ENCODE measurements around the gene RAPGEF6.
"Not testable (repeated sequence)": the region's sequence is repeated elsewhere in the genome, so short reads cannot be mapped to it uniquely, and the experiment has no call there.

The RAPGEF6 gene, protein sequence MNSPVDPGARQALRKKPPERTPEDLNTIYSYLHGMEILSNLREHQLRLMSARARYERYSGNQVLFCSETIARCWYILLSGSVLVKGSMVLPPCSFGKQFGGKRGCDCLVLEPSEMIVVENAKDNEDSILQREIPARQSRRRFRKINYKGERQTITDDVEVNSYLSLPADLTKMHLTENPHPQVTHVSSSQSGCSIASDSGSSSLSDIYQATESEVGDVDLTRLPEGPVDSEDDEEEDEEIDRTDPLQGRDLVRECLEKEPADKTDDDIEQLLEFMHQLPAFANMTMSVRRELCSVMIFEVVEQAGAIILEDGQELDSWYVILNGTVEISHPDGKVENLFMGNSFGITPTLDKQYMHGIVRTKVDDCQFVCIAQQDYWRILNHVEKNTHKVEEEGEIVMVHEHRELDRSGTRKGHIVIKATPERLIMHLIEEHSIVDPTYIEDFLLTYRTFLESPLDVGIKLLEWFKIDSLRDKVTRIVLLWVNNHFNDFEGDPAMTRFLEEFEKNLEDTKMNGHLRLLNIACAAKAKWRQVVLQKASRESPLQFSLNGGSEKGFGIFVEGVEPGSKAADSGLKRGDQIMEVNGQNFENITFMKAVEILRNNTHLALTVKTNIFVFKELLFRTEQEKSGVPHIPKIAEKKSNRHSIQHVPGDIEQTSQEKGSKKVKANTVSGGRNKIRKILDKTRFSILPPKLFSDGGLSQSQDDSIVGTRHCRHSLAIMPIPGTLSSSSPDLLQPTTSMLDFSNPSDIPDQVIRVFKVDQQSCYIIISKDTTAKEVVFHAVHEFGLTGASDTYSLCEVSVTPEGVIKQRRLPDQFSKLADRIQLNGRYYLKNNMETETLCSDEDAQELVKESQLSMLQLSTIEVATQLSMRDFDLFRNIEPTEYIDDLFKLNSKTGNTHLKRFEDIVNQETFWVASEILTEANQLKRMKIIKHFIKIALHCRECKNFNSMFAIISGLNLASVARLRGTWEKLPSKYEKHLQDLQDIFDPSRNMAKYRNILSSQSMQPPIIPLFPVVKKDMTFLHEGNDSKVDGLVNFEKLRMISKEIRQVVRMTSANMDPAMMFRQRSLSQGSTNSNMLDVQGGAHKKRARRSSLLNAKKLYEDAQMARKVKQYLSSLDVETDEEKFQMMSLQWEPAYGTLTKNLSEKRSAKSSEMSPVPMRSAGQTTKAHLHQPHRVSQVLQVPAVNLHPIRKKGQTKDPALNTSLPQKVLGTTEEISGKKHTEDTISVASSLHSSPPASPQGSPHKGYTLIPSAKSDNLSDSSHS (N-terminal part only)

DNA sequence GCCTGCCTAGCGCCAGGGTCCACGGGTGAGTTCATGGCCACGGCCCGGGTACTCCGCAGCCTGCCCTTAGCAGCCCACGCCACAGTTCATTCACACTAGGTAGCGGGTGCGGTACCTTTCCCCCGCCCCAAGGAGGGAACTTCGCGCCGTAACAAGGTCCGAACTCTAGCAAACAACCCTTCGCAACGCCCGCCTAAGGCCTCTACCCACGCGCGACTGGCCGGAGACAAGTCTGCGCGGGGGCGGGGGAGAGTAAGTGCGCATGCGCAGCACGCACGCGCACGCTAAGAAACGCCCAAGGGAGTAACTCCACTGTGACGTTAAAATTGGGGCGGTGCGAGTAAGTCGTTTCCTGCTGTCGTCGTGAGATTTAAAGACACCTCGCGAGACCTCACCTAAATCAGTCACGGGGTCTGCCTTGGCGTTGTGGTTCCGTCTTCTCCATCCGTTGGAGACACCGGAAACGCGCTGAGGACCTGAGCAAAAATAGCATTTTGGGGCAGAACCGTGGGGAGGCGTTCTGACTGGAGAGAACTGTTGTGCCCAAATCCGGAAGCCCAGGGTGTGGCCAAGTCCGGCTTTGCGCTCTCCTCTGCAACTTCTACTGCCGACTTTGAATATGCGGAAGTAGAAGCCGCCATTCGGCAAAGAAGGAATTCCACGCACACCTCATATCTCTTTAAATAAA lies at the start of gene RAPGEF6:
RAPGEF6 (minus strand) TSS at position 234 of the 688 bp plus-strand sequence; CDS start at position 35, 199 bp downstream.
- DNase-seq = peak; percentile 72 to 98 (median 95)

DNA sequence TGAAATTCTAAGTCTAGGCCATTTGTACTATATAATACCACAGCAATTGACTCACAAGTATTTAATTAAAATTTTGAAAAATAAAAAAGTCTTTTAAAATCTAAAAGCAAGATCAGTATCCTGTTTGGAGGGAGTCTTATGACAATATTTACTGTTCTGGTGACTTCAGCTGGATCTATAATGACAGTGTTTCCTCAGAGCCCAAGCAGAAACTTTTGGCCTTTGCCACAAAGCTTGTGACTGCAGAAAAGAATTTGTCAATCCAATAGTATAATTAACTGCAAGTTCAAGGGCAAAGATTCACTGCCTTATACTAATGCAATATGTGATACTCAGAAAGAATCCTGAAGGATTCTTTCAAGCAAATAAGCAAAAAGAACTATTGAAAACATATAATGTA lies 49.6 kb upstream of the RAPGEF6 start:
- no peak for DNase-seq

DNA sequence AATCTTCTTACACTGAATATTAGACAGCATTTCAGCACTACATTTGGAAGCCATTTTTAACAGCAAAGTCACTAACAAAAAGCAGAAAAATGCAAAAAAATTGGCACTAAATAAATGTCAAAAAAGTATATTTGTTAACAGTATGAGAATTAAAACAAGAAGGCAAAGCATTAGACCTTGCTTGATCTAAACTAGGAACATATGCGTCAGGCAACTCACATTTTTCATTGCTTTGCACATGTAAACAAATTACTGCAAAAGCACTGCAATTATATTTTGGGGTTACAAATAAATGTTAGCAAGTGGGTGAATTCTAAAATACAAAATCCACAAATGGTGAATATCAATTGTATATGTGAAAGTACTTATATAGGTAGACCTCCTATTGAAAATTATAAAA lies 49.0 kb upstream of the RAPGEF6 start:
- DNase-seq = no peak

DNA sequence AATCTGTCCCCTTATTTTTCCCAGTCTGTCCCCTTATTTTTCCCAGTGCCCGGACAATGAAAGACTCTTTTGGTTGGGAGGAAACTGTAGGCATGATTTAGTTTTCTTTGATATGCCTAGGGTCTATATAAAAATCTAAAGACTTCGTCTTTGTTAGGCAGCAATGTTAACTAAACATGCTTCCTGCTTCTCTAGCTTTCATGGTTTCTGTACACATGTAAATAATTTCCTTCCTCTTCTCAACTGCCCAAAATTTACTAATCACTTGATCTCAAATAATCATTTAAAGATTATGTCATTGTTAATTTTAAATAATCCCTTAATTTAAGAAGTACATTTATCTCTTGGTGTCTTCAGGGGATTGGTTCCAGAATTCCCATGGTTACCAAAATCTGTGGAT lies 47.8 kb upstream of the RAPGEF6 start:
- no peak for DNase-seq

DNA sequence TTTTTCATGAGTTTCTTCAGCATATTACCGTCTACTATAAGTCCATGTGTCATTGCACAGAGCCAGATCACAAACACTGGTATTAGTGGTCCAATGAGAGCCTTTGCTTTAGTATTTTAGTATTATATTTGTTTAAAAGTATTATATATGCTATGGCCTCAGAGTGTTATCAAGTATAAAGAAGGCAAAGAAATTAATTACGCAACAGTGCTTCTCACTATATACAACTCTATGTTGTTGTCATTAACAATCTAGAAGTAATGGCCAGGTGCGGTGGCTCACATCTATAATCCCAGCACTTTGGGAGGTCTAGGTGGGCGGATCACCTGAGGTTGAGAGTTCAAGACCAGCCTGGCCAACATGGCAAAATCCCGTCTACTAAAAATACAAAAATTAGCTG lies 47.1 kb upstream of the RAPGEF6 start:
- no peak for DNase-seq

DNA sequence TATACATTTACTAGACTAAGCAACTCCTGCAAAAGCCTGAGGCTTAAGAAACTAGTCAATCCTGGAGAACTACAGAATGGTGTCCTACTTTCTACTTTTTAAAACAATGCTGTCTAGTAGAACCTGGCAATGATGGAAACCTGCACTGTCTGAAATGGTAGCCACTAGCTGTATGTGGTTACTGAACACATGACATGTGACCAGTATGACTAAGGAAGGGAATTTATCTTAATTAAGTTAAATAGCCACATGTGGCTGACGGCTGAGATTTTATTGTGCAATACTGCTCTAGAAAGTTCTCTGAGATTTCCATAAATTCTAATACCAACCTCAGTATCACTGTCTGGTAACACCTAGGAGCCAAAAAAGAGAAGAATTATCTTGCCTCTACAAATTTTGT lies 44.9 kb upstream of the RAPGEF6 start:
- DNase-seq = no peak

DNA sequence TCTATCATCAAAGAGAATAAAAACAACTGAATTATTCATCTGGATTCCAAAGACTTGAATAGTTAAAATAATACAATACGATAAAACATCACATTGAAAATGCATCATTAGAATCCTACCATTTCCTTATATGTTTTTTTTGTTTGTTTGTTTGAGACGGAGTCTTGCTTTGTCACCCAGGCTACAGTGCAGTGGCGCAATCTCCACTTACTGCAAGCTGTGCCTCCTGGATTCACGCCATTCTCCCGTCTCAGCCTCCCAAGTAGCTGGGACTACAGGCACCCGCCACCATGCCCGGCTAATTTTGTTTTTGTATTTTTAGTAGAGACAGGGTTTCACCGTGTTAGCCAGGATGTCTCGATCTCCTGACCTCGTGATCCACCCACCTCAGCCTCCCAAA lies 43.2 kb upstream of the RAPGEF6 start:
- not testable (repeated sequence) for DNase-seq

DNA sequence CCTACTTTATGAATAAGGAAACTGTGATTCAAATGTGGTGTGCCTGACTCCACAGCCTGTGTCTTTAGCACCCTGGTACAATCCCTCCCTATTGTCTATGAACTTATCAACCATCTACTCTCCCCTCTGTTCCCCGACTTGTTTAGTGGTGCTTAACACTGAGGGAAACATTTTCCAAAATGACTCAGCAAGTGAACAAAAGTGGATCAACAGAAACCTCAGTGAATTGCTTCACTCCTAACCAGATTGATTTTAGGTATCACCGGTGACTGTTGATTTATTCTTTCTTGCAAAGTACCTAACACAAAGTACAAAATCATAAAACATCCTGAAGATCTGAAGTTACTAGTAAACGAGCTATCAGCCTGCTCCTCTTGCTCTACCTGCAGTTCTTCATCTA lies 42.1 kb upstream of the RAPGEF6 start:
- DNase-seq = no peak

DNA sequence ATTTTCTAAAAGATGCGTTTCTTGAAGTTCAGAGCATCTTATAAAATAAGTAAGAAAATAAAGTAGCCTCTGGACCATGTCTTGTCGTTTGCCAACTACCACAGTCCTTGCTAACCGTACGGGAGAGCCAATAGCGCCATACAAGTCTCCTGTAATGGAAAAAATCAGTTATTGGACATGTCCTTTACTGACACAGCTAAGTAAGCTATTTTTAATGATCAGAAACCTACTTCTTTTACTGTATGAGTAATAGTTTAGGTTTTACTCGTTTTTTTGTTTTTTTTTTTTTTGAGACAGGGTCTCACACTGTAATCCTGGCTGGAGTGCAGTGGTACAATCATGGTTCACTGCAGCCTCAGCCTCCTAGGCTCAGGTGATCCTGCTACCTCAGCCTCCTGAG lies 37.7 kb upstream of the RAPGEF6 start:
- DNase-seq = no peak

DNA sequence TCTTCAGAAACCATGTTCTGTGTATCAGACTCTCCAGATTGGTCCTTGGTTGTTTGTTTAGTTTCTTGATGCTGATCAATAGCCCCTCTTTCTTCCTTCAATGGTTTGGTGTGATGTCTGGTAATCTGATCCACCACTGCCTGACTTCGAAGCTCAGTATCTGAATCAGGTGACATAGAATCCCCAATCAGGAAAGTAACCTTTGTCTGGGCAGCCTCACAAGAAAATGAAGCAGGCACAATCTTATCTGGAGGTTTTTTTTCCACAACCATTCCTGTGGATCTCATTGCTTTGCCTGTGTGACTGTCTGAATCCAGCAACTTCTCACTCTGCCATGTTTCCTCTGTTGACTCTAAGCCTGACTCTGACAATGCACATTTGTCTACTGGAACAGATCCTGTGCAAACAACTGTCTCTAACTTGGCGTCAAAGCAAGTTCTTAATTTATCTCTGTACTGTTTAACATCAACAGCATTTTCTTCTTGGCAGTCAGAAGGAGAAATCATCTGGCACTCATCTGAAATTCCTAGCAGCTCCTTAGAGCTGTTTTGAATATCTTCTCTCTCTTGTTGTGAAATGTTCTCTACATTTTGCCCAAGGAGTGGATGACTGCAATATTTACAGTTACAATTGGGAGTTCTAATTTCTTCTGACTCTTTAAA lies 37.1 kb upstream of the RAPGEF6 start:
- DNase-seq = peak in 14 of 51 donors; percentile 2 to 65 (median 13)

DNA sequence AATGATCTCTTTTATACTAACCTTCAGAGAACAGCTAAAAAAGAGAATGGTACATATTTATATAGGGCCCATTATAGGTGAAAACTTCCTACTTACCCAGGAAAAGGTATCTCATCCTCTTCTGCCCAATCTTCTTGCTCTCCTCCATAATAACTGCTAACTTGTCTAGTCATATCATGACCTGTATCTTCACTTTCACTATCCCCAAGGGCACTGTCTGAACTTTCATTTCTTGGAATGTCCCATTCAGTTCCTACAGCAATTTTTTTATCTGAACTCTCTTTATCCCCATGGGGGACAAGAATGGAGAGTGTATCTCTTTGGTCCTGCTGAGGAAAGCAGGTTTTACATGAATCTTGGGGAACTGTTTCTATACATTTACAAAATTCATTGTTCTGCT lies 36.4 kb upstream of the RAPGEF6 start:
- no peak for DNase-seq

DNA sequence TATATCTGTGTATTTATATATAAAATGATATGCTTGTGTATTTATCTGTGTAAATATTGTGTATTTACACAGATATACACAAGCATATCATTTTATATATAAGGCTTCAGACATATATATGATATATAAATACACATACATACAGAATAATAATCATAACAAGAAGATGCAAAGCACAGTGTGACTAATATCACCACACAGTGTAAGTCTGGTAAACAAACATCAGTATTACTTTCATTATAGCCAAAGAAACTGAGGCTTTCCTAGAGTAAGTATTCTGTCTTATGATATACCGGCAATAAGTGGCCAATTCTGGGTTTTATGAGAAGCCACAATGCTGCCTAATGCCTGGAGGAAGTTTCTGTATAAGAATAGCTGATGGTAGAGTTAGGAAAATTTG lies 29.9 kb upstream of the RAPGEF6 start:
- no peak for DNase-seq

DNA sequence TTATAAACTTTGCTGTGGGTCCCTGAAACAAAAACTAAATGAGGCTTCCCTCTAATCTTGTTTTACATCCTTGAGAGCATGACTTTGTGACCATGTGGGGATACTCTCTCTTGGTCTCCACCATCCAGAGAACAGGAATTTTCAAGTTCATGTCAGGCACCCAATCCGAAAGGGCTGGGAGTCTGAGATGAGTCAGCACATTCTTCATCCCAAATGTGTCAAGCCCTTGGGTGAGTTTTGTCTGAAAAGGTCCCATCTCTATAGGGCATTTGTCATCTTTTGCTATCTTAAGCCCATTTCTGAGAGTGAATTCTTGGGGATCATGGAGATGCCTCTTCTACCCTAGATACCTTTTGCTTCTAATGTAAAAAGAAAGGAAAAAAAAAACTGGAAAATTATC lies 26.9 kb upstream of the RAPGEF6 start:
- no peak for DNase-seq

DNA sequence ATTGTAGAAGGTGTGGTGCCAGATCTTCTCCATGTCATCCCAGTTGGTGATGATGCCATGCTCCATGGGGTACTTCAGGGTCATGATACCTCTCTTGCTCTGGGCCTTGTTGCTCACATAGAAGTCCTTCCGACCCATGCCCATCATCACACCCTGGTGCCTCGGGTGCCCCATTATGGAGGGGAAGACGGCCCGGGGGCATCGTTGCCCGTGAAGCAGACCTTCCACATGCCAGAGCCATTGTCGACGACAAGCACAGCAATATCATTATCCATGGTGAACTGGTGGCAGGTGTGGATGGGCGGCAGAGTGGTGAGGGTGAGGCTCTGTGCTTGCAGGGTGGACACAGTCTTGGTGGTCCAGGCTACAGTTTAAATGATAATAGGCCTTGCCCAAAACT lies 24.8 kb upstream of the RAPGEF6 start:
- no peak for DNase-seq

DNA sequence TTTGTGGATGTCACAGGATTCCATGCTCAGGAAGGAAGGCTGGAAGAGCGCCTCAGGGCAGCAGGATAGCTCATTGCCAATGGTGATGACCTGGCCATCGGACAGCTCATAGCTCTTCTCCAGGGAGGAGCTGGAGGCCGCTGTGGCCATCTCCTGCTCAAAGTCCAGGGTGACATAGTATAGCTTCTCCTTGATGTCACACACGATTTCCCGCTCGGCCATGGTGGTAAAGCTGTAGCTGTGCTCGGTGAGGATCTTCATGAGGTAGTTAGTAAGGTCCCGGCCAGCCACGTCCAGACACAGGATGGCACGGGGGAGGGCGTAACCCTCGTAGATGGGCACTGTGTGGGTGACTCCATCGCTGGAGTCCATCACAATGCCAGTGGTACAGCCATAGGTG lies 24.3 kb upstream of the RAPGEF6 start:
- no peak for DNase-seq

DNA sequence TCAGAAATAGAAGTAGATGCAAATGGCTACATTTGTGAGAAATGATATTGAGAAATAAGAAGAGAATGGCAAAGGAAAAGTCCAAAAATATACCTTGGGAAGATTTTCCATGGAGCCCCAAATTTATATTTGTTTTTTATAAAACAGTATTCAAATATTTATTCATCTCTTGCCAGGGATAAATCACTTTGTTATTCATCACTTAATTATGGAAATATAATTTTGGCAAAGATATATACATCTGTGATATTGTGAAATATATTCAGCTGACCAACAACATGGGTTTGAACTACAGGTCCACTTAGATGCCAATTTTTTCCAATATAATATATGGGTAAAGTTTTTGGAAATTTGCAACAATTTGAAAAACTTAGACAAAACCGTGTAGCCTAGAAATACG lies 19.7 kb upstream of the RAPGEF6 start:
- DNase-seq = no peak

DNA sequence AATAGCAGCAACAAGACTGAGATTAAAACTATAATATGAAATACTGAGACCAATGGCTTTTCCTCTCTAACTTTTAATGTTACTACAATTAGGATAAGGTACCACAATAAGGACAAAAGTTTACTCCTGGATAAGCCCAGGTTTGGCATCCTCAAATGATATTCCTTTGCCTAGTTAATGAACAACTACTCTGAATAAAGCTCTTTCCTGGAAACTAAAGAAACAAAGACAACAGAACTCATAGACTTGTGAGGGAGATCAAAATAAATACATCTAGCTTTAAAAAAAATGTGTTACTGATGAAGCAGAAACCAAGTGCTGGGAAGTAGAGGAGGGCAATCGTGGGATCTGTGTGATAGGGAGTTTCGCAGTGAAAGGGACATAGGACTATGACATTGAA lies 19.3 kb upstream of the RAPGEF6 start:
- DNase-seq = no peak

DNA sequence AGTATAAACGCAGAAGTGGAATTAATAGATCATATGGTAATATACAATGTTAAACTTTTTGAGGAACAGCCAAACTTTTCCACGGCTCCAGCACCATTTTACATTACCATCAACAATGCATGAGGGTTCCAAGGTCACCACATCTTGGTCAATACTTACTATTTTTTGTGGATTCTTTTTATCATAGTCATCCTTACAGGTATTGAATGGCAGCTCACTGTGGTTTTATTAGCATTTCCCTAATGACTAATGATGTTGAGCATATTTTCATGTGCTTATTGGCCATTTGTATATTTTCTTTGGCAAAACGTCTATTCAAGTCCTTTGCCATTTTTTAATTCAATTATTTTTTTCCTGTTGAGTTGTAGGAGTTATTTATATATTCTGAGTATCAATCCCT lies 14.1 kb upstream of the RAPGEF6 start:
- DNase-seq = no peak

DNA sequence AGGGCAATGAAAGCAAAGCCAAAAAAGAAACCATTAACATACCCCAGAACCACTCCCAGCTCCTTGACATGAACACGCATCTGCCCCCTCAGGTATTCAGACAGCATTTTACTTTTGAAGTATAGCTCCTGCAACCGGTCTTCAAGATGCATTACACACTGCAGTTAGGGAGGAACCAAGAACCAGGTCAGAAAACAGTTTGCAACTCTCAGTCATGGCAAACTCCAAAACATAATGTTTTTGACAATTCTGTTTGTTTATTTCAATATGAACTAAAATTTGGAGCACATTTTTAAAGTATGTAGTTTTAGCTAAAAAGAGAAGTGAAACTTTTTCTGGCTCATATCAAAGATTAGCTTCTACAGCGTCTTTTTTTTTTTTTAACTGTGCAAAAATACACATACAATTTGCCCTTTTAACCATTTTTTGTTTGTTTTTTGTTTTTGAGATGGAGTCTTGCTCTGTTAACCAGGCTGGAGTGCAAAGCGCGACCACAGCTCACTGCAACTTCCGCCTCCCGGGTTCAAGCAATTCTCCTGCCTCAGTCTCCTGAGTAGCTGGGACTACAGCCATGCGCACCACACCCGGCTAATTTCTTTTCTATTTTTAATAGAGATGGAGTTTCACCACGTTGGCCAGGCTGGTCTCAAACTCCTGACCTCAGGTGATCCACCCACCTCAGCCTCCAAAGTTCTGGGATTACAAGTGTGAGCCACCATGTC lies 12.2 kb upstream of the RAPGEF6 start:
- DNase-seq = no peak

DNA sequence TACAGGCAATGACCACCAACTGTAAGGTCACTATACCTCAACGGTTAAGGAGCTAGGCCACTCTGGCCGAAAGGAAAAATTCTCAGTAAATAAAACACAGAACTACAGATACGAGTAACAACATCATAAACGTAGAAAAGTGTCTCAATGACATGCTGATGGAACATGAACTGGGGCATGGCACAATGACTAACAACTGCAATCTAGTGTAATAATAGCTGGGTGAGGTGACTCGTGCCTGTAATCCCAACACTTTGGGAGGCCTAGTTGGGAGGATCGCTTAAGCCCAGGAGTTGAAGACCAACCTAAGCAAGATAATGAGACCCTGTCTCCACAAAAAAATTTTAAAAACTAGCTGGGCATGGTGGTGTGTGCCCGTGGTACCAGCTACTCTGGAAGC lies 9.8 kb upstream of the RAPGEF6 start:
- DNase-seq = no peak
